Lung (tissue), 12 donors: ENCODE measurements around the gene ADAMTSL2. TPM values are rescaled to one million over a fixed set of nuclear protein-coding genes. Genes with fewer than 3 reads are reported as not detected.

ENCODE experiments used
- ATAC-seq: fragments of 200-7000 bp; cut with Tn5 transposase; one replicate; pipeline ENCODE4 v1.9.1; 2020; ENCODE audit warnings: moderate number of reproducible peaks; ENCODE audit not compliant: insufficient read depth, low FRiP score
- DNase-seq, 3 donors: peaks; one replicate each; pipeline ENCODE4 v3.0.0-alpha.2; 2013 to 2017
- H3K27ac ChIP-seq, 2 donors: one replicate each; pipeline ENCODE4 v1.5.1; 2013; ENCODE audit warnings: mild to moderate bottlenecking in 2 of 2, moderate library complexity in 2 of 2, control low read depth in 1 of 2, inconsistent platforms in 1 of 2, low read depth in 1 of 2, low read length in 1 of 2
- H3K27me3 ChIP-seq, 3 donors: one replicate each; pipeline ENCODE4 v1.5.1; 2013; ENCODE audit warnings: low read length in 2 of 3; ENCODE audit not compliant: control insufficient read depth in 3 of 3, insufficient read depth in 3 of 3
- H3K36me3 ChIP-seq, 4 donors: one replicate each; pipeline ENCODE4 v1.5.1; 2013; ENCODE audit warnings: low read length in 4 of 4, mild to moderate bottlenecking in 1 of 4, moderate library complexity in 1 of 4; ENCODE audit not compliant: control insufficient read depth in 4 of 4, insufficient read depth in 4 of 4
- H3K4me1 ChIP-seq, 5 donors: one replicate each; pipeline ENCODE4 v1.5.1; 2013; ENCODE audit warnings: low read length in 5 of 5, mild to moderate bottlenecking in 2 of 5, moderate library complexity in 1 of 5; ENCODE audit not compliant: control insufficient read depth in 5 of 5, insufficient read depth in 5 of 5
- H3K4me3 ChIP-seq: one replicate; pipeline ENCODE4 v1.5.1; 2013; ENCODE audit warnings: mild to moderate bottlenecking, control low read depth, moderate library complexity
- H3K9ac ChIP-seq, 2 donors: one replicate each; pipeline ENCODE4 v1.5.1; 2013; ENCODE audit warnings: low read length in 2 of 2, control low read depth in 1 of 2; ENCODE audit not compliant: insufficient read depth in 1 of 2
- H3K9me3 ChIP-seq, 4 donors: one replicate each; pipeline ENCODE4 v1.5.1; 2013; ENCODE audit warnings: low read length in 3 of 4, mild to moderate bottlenecking in 1 of 4, moderate library complexity in 1 of 4; ENCODE audit not compliant: control insufficient read depth in 4 of 4, insufficient read depth in 3 of 4
- CTCF ChIP-seq: IDR thresholded peaks from 2 replicates; pipeline ENCODE4 v1.5.1; 2012; ENCODE audit warnings: mild to moderate bottlenecking; ENCODE audit errors: control extremely low read depth, extremely low read depth
- WGBS, 2 donors: extraction: QIAGEN DNeasy Blood & Tissue Kit; methylation state at CpG; one replicate each; pipeline ENCODE4 v1.1.7; 2013; 5-methylcytosine and 5-hydroxymethylcytosine counted together
- polyA plus RNA-seq, 2 donors: library from polyadenylated mRNA; stranded (reverse); fragments of 200-250 nt; gene quantifications; one replicate each; pipeline ENCODE4 v1.2.1, GENCODE V29; 2013
- total RNA-seq, 2 donors: library from RNA; depleted of rRNA in 1 of 2; stranded (reverse); fragments of >200 nt in 1 of 2; gene quantifications; one replicate each; pipeline ENCODE4 v1.2.1, GENCODE V29; 2014 to 2021
- donor health status: control.
- donor health status: control.
- donor health status: Bipolar disorder and iron deficiency.
- donor health status: healthy.
- donor health status: DM: yes; HTN: yes; CAD: no.

ADAMTSL2 gene
- total and polyA plus RNA-seq, 4 donors = 6.4 to 20.6 (median 10.1) TPM

- Histone ChIP-seq H3K4me1 (peaks cover 0 to 70% (median 21%) of the 10 kb centered on the region in 5 donors), H3K27ac (no peak overlapping the region), H3K9ac (no peak overlapping the region), H3K27me3 (peaks cover 0 to 7% (median 0%) of the 10 kb centered on the region in 3 donors), H3K36me3 (no peaks in the 10 kb centered on the region), H3K4me3 (no peak overlapping the region), H3K9me3 (peaks cover 0 to 2% (median 0%) of the 10 kb centered on the region in 4 donors)
- no peak for ATAC-seq
- WGBS, 2 donors = 78 to 93% methylated on average over 3 of the region's 3 CpGs
- no peak for DNase-seq
- TF ChIP-seq CTCF = no peak
These were observed 48.6 kb downstream of the ADAMTSL2 start for GRCh38 chr9:133583111-133583510.

GRCh38 chr9:133583586-133583985 is 49.1 kb downstream of the ADAMTSL2 start:
- peaks cover 0 to 6% (median 0%) of the 10 kb centered on the region in 3 donors for H3K27me3 ChIP-seq
- no peak overlapping the region for H3K9ac ChIP-seq
- H3K4me1 ChIP-seq = peaks cover 0 to 69% (median 21%) of the 10 kb centered on the region in 5 donors
- peak; percentile 56 to 74 (median 57) for DNase-seq
- WGBS, 2 donors = 79 to 84% methylated on average over 23 of the region's 23 CpGs
- H3K4me3 ChIP-seq = no peak overlapping the region
- no peak for TF ChIP-seq CTCF
- H3K9me3 ChIP-seq = peaks cover 0 to 2% (median 0%) of the 10 kb centered on the region in 4 donors
- peak overlapping the region in 1 of 2 donors; percentile 1 for H3K27ac ChIP-seq
- ATAC-seq = no peak
- H3K36me3 ChIP-seq = no peaks in the 10 kb centered on the region

- DNase-seq = no peak
- TF ChIP-seq CTCF = no peak
These were observed 49.7 kb downstream of the ADAMTSL2 start for GRCh38 chr9:133584167-133584558.

More at GRCh38 chr9:133584167-133584558, 49.7 kb downstream of the ADAMTSL2 start:
- WGBS, 2 donors = 57 to 78% methylated on average over 5 of the region's 5 CpGs
- H3K9me3 ChIP-seq = peaks cover 0 to 2% (median 0%) of the 10 kb centered on the region in 4 donors
- no peak overlapping the region for H3K27ac ChIP-seq
- no peak overlapping the region for H3K4me3 ChIP-seq
- no peaks in the 10 kb centered on the region for H3K36me3 ChIP-seq
- H3K4me1 ChIP-seq = peaks cover 0 to 67% (median 21%) of the 10 kb centered on the region in 5 donors
- H3K27me3 ChIP-seq = peaks cover 0 to 6% (median 0%) of the 10 kb centered on the region in 3 donors
- H3K9ac ChIP-seq = no peak overlapping the region
- ATAC-seq = no peak
